Measurements from ENCODE around the gene RRBP1. TPM values are rescaled to one million over a fixed set of nuclear protein-coding genes. Genes with fewer than 3 reads are reported as not detected.

The RRBP1 gene
- 58.6 and 71.0 TPM in 2 replicates for total RNA-seq

GRCh38 chr20:17682103-17682888, at the start of gene RRBP1:
Gene RRBP1 (minus strand): TSS chr20:17682242. CDS start chr20:17660507, 21,735 bp downstream.

GRCh38 chr20:17699931-17700351, 17.9 kb upstream of the RRBP1 start, which contains the start of gene BANF2:
Gene BANF2 (plus strand): TSS chr20:17699966. CDS start chr20:17725026, 25,060 bp downstream.

GRCh38 chr20:17569616-17570346, 112.3 kb downstream of the RRBP1 start, which contains the start of gene DSTN:
Gene DSTN (plus strand): TSS chr20:17570075. CDS start chr20:17570209, 134 bp downstream.

Other genes starting within 250 kb of the RRBP1 start
- gene BFSP1, start 150.9 kb downstream of the RRBP1 start, total RNA-seq = 1.8 and 2.1 TPM in 2 replicates
- 119 and 144 TPM in 2 replicates for gene DSTN, start 112.2 kb downstream of the RRBP1 start, total RNA-seq
- not detected in 2 replicates for gene BANF2, start 17.7 kb upstream of the RRBP1 start, total RNA-seq